Embryonic facial prominence (tissue), 1 donor: Measurements from ENCODE around the gene THADA.
"Not testable (repeated sequence)": the region's sequence is repeated elsewhere in the genome, so short reads cannot be mapped to it uniquely, and the experiment has no call there.

Experiments
- DNase-seq: peaks from one replicate; pipeline ENCODE4 v3.0.0-alpha.2; 2016; ENCODE audit errors: extremely low spot score

Gene THADA

GRCh38 chr2:43462866-43463641, 132.8 kb downstream of the THADA start:
- DNase-seq, result peak; percentile 22

GRCh38 chr2:43461453-43462073, 134.3 kb downstream of the THADA start:
- DNase-seq, result no peak

GRCh38 chr2:43460611-43461365, 135.1 kb downstream of the THADA start:
- DNase-seq, result no peak

- DNase-seq, result no peak
Observed at GRCh38 chr2:43460174-43460546, 135.7 kb downstream of the THADA start.

GRCh38 chr2:43459446-43460173, 136.2 kb downstream of the THADA start:
- DNase-seq, result no peak

- no peak for DNase-seq
Observed at GRCh38 chr2:43458014-43458628, 137.7 kb downstream of the THADA start.

GRCh38 chr2:43455731-43456642, 139.9 kb downstream of the THADA start:
- DNase-seq, result no peak

- DNase-seq, result no peak
Observed at GRCh38 chr2:43455296-43455695, 140.5 kb downstream of the THADA start.

- no peak for DNase-seq
Observed at GRCh38 chr2:43454791-43455190, 141.0 kb downstream of the THADA start.

- DNase-seq, result no peak
Observed at GRCh38 chr2:43453179-43454170, 142.4 kb downstream of the THADA start.

GRCh38 chr2:43452318-43452731, 143.5 kb downstream of the THADA start:
- DNase-seq, result no peak

- DNase-seq, result no peak
Observed at GRCh38 chr2:43450617-43451016, 145.2 kb downstream of the THADA start.

- DNase-seq, result no peak
Observed at GRCh38 chr2:43448822-43449110, 147.1 kb downstream of the THADA start.

- DNase-seq, result no peak
Observed at GRCh38 chr2:43448011-43448821, 147.6 kb downstream of the THADA start.

- not testable (repeated sequence) for DNase-seq
Observed at GRCh38 chr2:43446755-43447154, 149.1 kb downstream of the THADA start.

GRCh38 chr2:43445781-43446180, 150.1 kb downstream of the THADA start:
- no peak for DNase-seq

- no peak for DNase-seq
Observed at GRCh38 chr2:43444989-43445645, 150.7 kb downstream of the THADA start.

- no peak for DNase-seq
Observed at GRCh38 chr2:43443282-43443681, 152.6 kb downstream of the THADA start.
